ENCODE measurements around the gene IPPK. TPM values are rescaled to one million over a fixed set of nuclear protein-coding genes. Genes with fewer than 3 reads are reported as not detected.

IPPK gene, protein sequence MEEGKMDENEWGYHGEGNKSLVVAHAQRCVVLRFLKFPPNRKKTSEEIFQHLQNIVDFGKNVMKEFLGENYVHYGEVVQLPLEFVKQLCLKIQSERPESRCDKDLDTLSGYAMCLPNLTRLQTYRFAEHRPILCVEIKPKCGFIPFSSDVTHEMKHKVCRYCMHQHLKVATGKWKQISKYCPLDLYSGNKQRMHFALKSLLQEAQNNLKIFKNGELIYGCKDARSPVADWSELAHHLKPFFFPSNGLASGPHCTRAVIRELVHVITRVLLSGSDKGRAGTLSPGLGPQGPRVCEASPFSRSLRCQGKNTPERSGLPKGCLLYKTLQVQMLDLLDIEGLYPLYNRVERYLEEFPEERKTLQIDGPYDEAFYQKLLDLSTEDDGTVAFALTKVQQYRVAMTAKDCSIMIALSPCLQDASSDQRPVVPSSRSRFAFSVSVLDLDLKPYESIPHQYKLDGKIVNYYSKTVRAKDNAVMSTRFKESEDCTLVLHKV
- 10 to 100 TPM; 11.4 to 11.5 TPM for total RNA-seq

DNA sequence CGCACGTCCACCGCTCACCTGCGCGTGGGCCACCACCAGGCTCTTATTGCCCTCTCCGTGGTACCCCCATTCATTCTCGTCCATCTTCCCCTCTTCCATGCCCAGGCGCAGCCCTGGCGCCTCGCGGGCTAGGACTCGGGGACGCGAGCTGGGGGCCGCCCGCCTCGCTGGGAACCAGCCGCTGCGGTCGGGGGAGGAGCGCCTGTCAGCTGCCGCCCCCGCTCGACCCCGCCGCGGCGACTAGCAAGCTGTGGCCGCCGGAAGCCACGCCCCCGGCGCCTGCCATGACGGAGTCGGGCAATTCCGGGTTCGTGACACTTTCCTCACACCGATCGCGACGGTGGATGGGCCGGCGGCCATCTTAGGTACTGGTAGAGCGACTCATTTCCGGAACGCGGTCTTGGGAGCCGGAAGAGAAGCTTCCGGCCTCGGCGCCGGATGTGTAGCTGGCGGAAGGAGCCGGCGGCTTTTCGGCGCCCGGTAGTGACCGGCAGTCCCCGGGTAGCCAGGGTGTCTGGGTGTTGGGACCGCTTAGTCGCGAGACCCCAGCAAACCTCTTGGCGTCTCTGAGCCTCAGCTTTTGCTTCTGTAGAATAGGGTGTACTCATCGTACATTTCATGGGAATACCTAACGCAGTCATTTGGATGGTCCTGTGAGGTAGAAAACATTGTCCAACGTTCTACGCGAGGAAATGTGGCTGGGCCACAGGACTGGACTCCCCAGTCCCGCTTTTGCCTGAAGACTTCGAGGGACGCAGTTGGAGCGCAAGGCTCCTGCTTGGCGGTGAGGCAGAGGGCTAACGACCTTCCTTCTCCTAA, at the start of gene IPPK:
TSS of gene IPPK (minus strand) at position 242 of the 819 bp plus-strand sequence. CDS start at position 99, 143 bp downstream.
- H3K36me3 Mint-ChIP-seq (ENCODE audit: low read depth), result peaks cover 43% of the 10 kb centered on the region
- peak; percentile 98 for DNase-seq

DNA sequence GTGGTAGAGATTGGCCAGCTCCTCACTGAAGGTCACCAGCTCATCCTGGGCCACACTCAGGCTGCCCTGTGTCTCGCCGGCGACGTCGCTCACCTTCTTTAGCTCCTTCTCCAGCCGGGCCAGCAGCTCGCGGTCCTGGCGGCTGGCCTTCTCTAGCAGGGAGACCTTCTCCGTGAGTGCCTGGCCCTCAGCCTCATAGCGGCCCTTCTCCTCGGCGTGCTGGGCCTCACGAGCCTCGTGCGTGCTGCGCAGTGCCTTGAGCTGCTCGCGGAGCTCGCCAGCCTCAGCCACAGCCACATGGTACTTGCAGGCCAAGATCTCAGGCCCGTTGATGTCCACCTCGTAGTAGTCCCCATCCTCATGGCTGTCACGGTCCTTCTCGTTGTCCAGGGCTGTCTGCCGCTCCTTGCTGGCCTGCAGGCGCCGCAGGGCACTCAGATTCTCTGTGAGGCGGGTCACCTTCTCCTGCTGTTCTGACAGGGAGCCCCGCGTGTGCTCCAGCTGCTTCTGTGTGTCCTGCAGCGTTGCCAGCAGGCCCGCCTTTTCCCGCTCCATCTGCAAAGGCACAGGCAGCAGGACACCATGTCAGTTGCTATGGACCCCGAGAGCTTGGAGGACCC, 49.2 kb upstream of the IPPK start:
- POLR2A ChIA-PET, result no interaction called here
- Mint-ChIP-seq H3K36me3 (ENCODE audit: low read depth) (peaks cover 51% of the 10 kb centered on the region), H3K27ac (no peak overlapping the region), H3K4me3 (no peak overlapping the region), H3K27me3 (no peaks in the 10 kb centered on the region), H3K4me1 (peaks cover 3% of the 10 kb centered on the region), H3K9me3 (no peaks in the 10 kb centered on the region)
- CTCF ChIA-PET, result no interaction called here
- DNase-seq, result no peak

More for the DNA sequence above, at the start of gene IPPK:
- ChIA-PET POLR2A (interaction anchor here (1.0 to 2.4 kb wide), 20 partner anchors 8 to 555 kb away, joined by 3 to 31 read pairs (median 5); partner anchors contain the start of genes BICD2, CENPP, NOL8 and SPTLC1), CTCF (interaction anchor here (0.7 to 1.9 kb wide), 12 partner anchors 10 to 530 kb away, joined by 3 to 9 read pairs (median 4); partner anchors contain the start of gene CENPP)
- peak within 1 kb of the TSS; percentile 93 for H3K27ac Mint-ChIP-seq
- peaks cover 39% of the 10 kb centered on the region for H3K4me1 Mint-ChIP-seq
- H3K27me3 Mint-ChIP-seq, result no peaks in the 10 kb centered on the region
- no peaks in the 10 kb centered on the region for H3K9me3 Mint-ChIP-seq
- H3K4me3 Mint-ChIP-seq, result peak within 1 kb of the TSS; percentile 96

DNA sequence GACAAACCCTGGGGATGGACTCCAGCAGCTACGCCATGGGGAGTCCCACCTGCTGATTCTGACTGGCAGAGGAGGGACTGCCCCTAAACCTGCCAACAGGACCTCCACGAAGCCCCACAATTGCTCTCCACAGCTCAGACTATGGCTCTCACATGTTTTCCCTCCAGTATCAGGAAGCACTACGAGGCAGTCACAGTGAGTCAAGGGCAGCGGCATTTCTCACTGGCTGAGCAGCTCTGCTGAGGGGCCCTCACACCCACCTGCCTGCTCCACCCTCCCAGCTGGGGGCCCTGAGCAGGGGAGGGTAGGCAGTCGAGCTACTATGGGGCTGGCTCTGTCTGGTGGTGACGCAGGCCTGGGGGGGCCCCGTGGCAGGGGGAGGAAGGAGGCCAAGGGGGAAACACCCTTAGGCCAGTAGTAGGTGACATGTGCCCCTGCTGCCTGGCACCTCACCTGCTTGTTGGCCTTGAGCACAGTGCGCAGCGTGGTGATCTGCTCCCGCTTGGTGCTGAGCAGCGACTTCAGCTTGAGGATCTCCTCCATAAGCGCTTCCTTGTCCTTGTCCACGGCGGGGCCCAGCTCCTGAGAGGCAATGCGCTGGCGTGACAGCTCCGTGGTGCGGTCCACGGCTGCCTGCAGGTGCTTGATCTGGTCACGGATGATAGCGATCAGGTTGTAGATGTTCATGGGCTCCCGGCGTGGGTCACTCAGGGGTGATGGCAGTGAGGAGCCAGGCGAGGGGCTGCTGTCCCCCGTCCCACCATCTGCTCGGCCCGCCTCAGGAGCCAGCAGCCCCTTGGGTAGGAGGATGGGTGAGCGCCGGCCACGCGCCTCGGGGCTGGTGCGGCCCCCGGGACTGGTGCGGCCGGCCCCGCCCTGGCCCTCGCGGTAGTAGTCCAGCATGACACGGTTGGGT, 48.4 kb upstream of the IPPK start:
- POLR2A ChIA-PET, result interaction anchor here (1.1 kb wide), 1 partner anchor 46 kb away, joined by 4 read pairs; the partner anchor contains the start of gene BICD2
- H3K27ac Mint-ChIP-seq, result no peak overlapping the region
- H3K27me3 Mint-ChIP-seq, result no peaks in the 10 kb centered on the region
- no peak overlapping the region for H3K4me3 Mint-ChIP-seq
- no peaks in the 10 kb centered on the region for H3K9me3 Mint-ChIP-seq
- peaks cover 56% of the 10 kb centered on the region for H3K36me3 Mint-ChIP-seq (ENCODE audit: low read depth)
- peaks cover 7% of the 10 kb centered on the region for H3K4me1 Mint-ChIP-seq
- CTCF ChIA-PET, result interaction anchor here (1.1 to 3.1 kb wide), 4 partner anchors 9 to 73 kb away, joined by 3 to 32 read pairs (median 6); no protein-coding TSS in a partner anchor
- DNase-seq, result no peak

DNA sequence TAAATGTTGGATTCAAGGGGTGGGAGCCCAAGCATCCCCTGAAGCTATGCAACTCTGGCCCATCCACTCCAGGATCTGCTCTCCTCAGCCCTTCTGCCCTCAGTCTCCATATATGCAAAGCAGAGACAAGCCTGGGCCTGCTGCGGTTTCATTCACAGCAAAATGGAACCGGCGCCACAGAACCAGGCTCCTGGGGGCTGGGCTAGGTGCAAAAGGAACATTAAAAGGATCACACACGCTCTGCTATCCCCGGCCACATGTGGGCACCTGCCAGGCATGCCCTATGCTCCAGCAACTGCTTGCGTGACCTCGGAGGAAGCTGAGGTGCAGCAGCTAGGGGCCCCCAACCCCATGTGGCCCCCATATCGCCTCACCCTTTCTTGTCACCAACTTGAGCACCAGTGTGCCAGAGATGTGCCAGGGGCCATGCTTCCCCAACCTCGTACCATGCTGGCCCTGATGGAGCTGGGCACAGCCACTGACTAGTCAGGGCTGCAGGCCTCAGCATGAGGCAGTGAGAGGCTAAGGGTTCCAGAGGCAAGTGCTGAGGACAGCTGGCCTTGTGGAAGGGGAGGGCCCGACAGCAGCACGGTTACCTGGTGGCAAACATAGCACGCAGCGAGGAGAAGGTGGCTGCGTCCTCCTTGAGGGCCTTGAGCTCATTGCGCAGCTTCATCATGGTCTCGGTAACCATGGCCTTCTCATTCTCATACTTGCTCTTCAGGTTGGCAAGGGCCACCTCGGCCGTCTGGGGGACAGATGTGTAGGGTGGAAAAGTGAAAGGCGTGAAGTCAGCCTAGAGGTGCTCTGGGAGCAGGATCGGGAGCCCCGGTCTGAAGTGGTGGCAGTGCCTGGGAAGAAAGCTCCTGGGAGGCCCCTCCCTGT, 47.5 kb upstream of the IPPK start:
- H3K4me3 Mint-ChIP-seq, result no peak overlapping the region
- ChIA-PET POLR2A (interaction anchor here (0.7 to 1.1 kb wide), 2 partner anchors 47 to 73 kb away, joined by 3 to 4 read pairs; partner anchors contain the start of gene BICD2), CTCF (interaction anchor here (0.9 to 3.1 kb wide), 5 partner anchors 8 to 399 kb away, joined by 3 to 32 read pairs (median 5); no protein-coding TSS in a partner anchor)
- peak overlapping the region; percentile 16 for H3K27ac Mint-ChIP-seq
- no peak for DNase-seq
- no peaks in the 10 kb centered on the region for H3K27me3 Mint-ChIP-seq
- peaks cover 16% of the 10 kb centered on the region for H3K4me1 Mint-ChIP-seq
- H3K36me3 Mint-ChIP-seq (ENCODE audit: low read depth), result peaks cover 60% of the 10 kb centered on the region
- no peaks in the 10 kb centered on the region for H3K9me3 Mint-ChIP-seq

DNA sequence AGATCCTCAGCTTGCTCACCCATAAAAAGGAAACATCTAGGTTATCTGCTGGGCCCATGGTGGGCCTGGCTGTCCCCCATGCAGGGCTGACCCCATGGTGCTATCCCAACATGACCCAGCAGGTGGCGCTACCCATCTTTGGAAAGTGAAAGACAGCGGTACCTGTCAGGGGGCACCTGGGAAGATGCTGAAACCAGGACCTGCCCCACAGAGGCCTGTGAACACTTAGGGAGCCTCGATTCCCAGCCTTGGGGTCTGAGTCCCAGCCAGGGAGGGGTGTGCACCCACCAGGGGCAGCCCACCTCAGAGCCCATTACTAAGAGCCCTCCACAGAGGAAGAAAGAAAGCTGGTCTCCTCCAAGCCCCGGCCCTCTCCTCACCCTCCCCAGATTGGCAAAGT, 46.6 kb upstream of the IPPK start:
- peak; percentile 80 for DNase-seq
- no peak overlapping the region for H3K27ac Mint-ChIP-seq
- no peaks in the 10 kb centered on the region for H3K27me3 Mint-ChIP-seq
- peaks cover 59% of the 10 kb centered on the region for H3K36me3 Mint-ChIP-seq (ENCODE audit: low read depth)
- peaks cover 22% of the 10 kb centered on the region for H3K4me1 Mint-ChIP-seq
- ChIA-PET POLR2A (interaction anchor here (0.7 kb wide), 1 partner anchor 74 kb away, joined by 3 read pairs; no protein-coding TSS in a partner anchor), CTCF (interaction anchor here (0.8 to 3.1 kb wide), 4 partner anchors 52 to 398 kb away, joined by 3 to 32 read pairs (median 4); no protein-coding TSS in a partner anchor)
- H3K4me3 Mint-ChIP-seq, result no peak overlapping the region
- no peaks in the 10 kb centered on the region for H3K9me3 Mint-ChIP-seq

DNA sequence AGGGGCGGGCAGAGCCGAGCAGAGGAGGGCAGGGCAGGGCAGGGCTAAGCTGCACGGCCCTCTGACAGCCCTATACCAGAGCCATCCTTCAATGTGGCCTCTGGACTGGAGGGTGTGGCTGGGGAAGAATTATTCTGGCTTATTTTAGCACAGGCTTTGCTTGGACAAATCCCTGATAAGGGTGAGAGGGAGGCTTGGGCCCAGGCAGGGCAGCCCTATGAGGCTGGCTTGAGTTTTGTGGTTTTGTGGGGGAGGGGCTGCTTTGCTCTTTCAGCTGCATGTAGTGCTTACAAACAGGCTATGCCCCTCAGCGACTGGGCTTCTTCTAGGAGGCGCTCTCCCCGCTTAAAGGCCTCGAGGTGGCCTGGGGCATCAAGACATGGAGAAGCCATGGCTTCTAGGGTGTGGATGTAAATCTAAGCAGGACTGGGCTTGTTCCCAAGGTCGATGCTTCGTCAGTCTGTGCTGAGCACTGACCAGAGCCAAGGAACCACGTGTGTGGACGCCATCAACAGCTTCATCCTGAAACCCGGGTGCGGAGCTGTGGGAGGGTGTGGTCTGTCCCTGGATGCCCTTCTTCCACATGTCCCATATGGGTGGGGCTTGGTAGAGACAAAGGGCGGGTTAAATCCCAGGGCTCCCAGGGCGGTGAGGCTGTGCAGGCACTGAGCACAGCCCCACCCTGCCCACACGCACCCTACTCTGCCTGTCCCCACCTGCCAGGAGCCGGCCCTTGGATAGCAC, 45.7 kb upstream of the IPPK start:
- H3K27ac Mint-ChIP-seq, result no peak overlapping the region
- H3K4me3 Mint-ChIP-seq, result no peak overlapping the region
- ChIA-PET POLR2A (no interaction called here), CTCF (interaction anchor here (0.8 to 3.1 kb wide), 4 partner anchors 8 to 215 kb away, joined by 3 to 32 read pairs (median 4); no protein-coding TSS in a partner anchor)
- H3K9me3 Mint-ChIP-seq, result no peaks in the 10 kb centered on the region
- H3K36me3 Mint-ChIP-seq (ENCODE audit: low read depth), result peaks cover 65% of the 10 kb centered on the region
- H3K4me1 Mint-ChIP-seq, result peaks cover 30% of the 10 kb centered on the region
- H3K27me3 Mint-ChIP-seq, result no peaks in the 10 kb centered on the region
- DNase-seq, result no peak

DNA sequence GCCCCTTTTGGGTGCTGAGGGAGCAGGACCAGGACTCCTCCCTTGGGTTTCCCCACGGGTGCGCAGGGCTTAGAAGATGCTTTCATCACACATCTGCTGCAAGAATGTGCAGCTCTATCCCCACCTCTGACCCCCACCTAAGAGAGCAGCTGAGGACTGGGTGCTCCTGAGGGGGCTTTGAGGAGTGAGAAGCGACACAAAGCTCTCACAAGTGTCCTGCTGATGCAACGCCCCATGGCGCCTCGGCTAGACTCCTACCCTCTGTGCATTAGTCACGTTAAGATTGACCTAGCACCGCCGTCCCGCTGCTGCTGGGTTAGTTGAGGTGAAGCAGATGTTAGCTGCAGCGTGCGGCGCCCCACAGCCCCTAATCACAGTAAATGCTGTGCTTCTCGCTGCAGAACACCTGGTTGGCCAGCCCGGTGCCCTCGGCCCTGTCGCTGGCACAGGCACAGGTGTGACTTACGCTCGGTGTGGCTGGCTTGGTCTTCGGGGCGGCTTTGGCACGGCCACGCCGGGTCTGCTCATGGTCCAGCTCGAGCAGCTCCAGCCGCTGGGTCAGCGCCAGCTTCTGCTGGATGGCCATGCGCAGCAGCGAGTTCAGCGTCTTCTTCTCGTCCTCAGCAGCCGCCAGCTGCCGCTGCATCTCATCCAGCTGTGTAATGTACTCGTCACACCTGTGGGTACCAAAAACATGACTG, 45.0 kb upstream of the IPPK start:
- peaks cover 66% of the 10 kb centered on the region for H3K36me3 Mint-ChIP-seq (ENCODE audit: low read depth)
- ChIA-PET CTCF (interaction anchor here (0.7 to 1.7 kb wide), 2 partner anchors 9 to 76 kb away, joined by 3 read pairs; no protein-coding TSS in a partner anchor), POLR2A (no interaction called here)
- H3K4me1 Mint-ChIP-seq, result peaks cover 37% of the 10 kb centered on the region
- no peak overlapping the region for H3K4me3 Mint-ChIP-seq
- H3K27ac Mint-ChIP-seq, result no peak overlapping the region
- no peaks in the 10 kb centered on the region for H3K27me3 Mint-ChIP-seq
- H3K9me3 Mint-ChIP-seq, result no peaks in the 10 kb centered on the region
- no peak for DNase-seq

DNA sequence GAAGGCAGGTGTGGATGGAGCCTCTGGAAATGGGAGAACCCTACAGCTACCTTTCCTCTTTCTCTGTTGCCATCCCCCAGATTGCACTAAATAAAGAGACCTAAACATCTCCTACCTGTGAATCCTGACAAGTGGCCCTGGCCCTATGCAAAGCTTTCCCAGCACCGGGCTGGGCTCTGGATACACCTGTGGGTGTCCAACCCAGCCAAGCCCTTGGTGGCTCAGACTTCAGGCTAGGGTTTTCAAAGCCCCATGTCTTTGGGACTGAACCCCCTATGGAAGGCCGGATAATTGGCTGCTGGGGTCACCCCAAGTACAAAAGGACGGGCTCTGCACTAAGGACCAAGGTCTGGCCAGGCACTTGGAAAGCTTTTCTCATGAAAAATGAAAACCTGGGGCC, 44.1 kb upstream of the IPPK start:
- Mint-ChIP-seq H3K9me3 (no peaks in the 10 kb centered on the region), H3K4me3 (no peak overlapping the region), H3K27me3 (no peaks in the 10 kb centered on the region), H3K27ac (peak overlapping the region; percentile 16), H3K36me3 (ENCODE audit: low read depth) (peaks cover 60% of the 10 kb centered on the region), H3K4me1 (peaks cover 45% of the 10 kb centered on the region)
- CTCF ChIA-PET, result interaction anchor here (1.4 to 1.9 kb wide), 3 partner anchors 43 to 77 kb away, joined by 5 to 7 read pairs (median 6); partner anchors contain the start of gene BICD2
- POLR2A ChIA-PET, result interaction anchor here (2.1 kb wide), 1 partner anchor 44 kb away, joined by 7 read pairs; the partner anchor contains the start of gene IPPK
- no peak for DNase-seq

DNA sequence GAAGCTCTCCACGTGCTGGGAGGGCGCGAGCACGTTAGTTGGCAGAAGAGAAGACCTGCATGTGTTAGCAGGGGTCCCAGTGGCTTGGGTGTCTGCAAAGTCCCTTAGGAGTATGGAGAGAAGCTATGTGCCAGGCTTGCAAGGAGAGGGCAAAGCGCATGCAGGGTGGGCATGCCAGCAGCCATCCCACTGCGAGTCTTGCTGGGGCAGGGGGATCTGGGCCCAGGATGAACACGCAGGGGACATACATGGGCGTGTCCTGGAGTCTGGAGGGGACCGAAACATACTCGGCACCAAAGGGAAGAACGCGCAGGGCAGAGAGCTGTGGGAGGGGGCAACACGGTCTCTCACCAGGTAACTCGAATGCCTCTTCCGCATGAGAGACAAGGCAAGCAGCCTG, 43.6 kb upstream of the IPPK start:
- Mint-ChIP-seq H3K27me3 (no peaks in the 10 kb centered on the region), H3K9me3 (no peaks in the 10 kb centered on the region), H3K4me1 (peaks cover 47% of the 10 kb centered on the region), H3K36me3 (ENCODE audit: low read depth) (peaks cover 58% of the 10 kb centered on the region), H3K4me3 (no peak overlapping the region), H3K27ac (peak overlapping the region; percentile 89)
- CTCF ChIA-PET, result interaction anchor here (0.6 to 1.9 kb wide), 4 partner anchors 31 to 78 kb away, joined by 3 to 7 read pairs (median 6); partner anchors contain the start of gene BICD2
- DNase-seq, result no peak
- POLR2A ChIA-PET, result interaction anchor here (2.1 kb wide), 1 partner anchor 43 kb away, joined by 7 read pairs; the partner anchor contains the start of gene IPPK
